CD14-positive monocyte (primary cell): ENCODE measurements around the gene RBMS3. TPM values are rescaled to one million over a fixed set of nuclear protein-coding genes. Genes with fewer than 3 reads are reported as not detected.

Source experiments
- DNase-seq, 3 donors: peaks; one replicate each; pipeline ENCODE4 v3.0.0-alpha.2; 2011 to 2022
- H2AFZ ChIP-seq: 2 replicates; pipeline ENCODE4 v1.6.0; 2012; ENCODE audit warnings: mild to moderate bottlenecking, low read depth, low read length, inconsistent platforms; ENCODE audit not compliant: insufficient read depth, poor library complexity, severe bottlenecking
- H3K27ac ChIP-seq, 2 donors: 1 replicate in 1 of 2; 2 replicates in 1 of 2; pipeline ENCODE4 v1.5.1; 2012 to 2013; ENCODE audit warnings: low read length in 2 of 2, control low read depth in 1 of 2, inconsistent platforms in 1 of 2, low read depth in 1 of 2, mild to moderate bottlenecking in 1 of 2
- H3K27me3 ChIP-seq, 2 donors: one replicate each; pipeline versions ENCODE4 v1.6.0 to v1.6.1; 2011 to 2013; ENCODE audit warnings: low read length in 2 of 2; ENCODE audit not compliant: control insufficient read depth in 2 of 2, insufficient read depth in 2 of 2
- H3K36me3 ChIP-seq, 2 donors: replicated peaks in 1 of 2; 1 replicate in 1 of 2; 2 replicates in 1 of 2; pipeline versions ENCODE4 v1.5.1 to v1.6.1; 2012 to 2013; ENCODE audit warnings: low read length in 2 of 2, control low read depth in 1 of 2, inconsistent platforms in 1 of 2, mild to moderate bottlenecking in 1 of 2; ENCODE audit not compliant: insufficient read depth in 2 of 2, control insufficient read depth in 1 of 2
- H3K4me1 ChIP-seq, 2 donors: 1 replicate in 1 of 2; 2 replicates in 1 of 2; pipeline versions ENCODE4 v1.5.1 to v1.6.1; 2012 to 2013; ENCODE audit warnings: low read length in 2 of 2, control low read depth in 1 of 2, inconsistent platforms in 1 of 2, mild to moderate bottlenecking in 1 of 2, moderate library complexity in 1 of 2; ENCODE audit not compliant: insufficient read depth in 2 of 2, control insufficient read depth in 1 of 2
- H3K4me2 ChIP-seq: replicated peaks from 2 replicates; pipeline ENCODE3; 2012; ENCODE audit warnings: low read length, moderate library complexity, mild to moderate bottlenecking; ENCODE audit not compliant: poor library complexity, severe bottlenecking; ENCODE audit errors: extremely low read depth
- H3K4me3 ChIP-seq, 3 experiments: fragments of 200-600 bp in 1 of 3; sonication (generic) in 1 of 3; replicated peaks in 1 of 3; 1 replicate in 2 of 3; 2 replicates in 1 of 3; pipeline ENCODE4 v1.5.1; 2011 to 2013; ENCODE audit warnings: low read length in 3 of 3, mild to moderate bottlenecking in 3 of 3, control low read depth in 2 of 3, low read depth in 2 of 3, inconsistent platforms in 1 of 3, moderate library complexity in 1 of 3
- H3K79me2 ChIP-seq: 2 replicates; pipeline ENCODE4 v1.6.0; 2012; ENCODE audit warnings: mild to moderate bottlenecking, control low read depth, inconsistent platforms, low read length, moderate library complexity; ENCODE audit not compliant: insufficient read depth
- H3K9ac ChIP-seq: 2 replicates; pipeline ENCODE4 v1.6.0; 2017; ENCODE audit warnings: low read length, mild to moderate bottlenecking; ENCODE audit not compliant: insufficient read depth, poor library complexity, severe bottlenecking
- H3K9me3 ChIP-seq, 2 donors: replicated peaks in 1 of 2; 1 replicate in 1 of 2; 2 replicates in 1 of 2; pipeline versions ENCODE4 v1.5.1 to v1.6.1; 2012 to 2013; ENCODE audit warnings: low read length in 2 of 2, control low read depth in 1 of 2; ENCODE audit not compliant: control insufficient read depth in 1 of 2, insufficient read depth in 1 of 2
- H4K20me1 ChIP-seq: 2 replicates; pipeline ENCODE4 v1.6.0; 2012; ENCODE audit warnings: mild to moderate bottlenecking, low read length, control low read depth, moderate library complexity; ENCODE audit not compliant: insufficient read depth
- H3K27ac Mint-ChIP-seq, 7 donors: one replicate each; pipeline ENCODE4 v1.8.0; 2020; ENCODE audit warnings: mild to moderate bottlenecking in 7 of 7, mixed read lengths in 7 of 7, moderate library complexity in 6 of 7, inconsistent platforms in 2 of 7
- H3K27me3 Mint-ChIP-seq, 3 donors: one replicate each; pipeline ENCODE4 v1.8.0; 2021 to 2022; ENCODE audit warnings: low read depth in 3 of 3, mild to moderate bottlenecking in 3 of 3, mixed read lengths in 3 of 3, moderate library complexity in 3 of 3, inconsistent platforms in 1 of 3
- H3K36me3 Mint-ChIP-seq, 2 donors: one replicate each; pipeline ENCODE4 v1.8.0; 2020; ENCODE audit warnings: mixed read lengths in 2 of 2, inconsistent platforms in 1 of 2, mild to moderate bottlenecking in 1 of 2
- H3K4me1 Mint-ChIP-seq: one replicate; pipeline ENCODE4 v1.8.0; 2020; ENCODE audit warnings: mild to moderate bottlenecking, mixed read lengths
- H3K4me3 Mint-ChIP-seq, 2 donors: one replicate each; pipeline ENCODE4 v1.8.0; 2020; ENCODE audit warnings: mild to moderate bottlenecking in 2 of 2, mixed read lengths in 2 of 2, moderate library complexity in 1 of 2
- H3K9me3 Mint-ChIP-seq, 7 donors: one replicate each; pipeline ENCODE4 v1.8.0; 2020 to 2022; ENCODE audit warnings: mixed read lengths in 7 of 7, mild to moderate bottlenecking in 6 of 7, moderate library complexity in 6 of 7, inconsistent platforms in 2 of 7
- CTCF ChIP-seq: fragments of 200-600 bp; IDR thresholded peaks from one replicate; pipeline ENCODE4 v1.8.0; 2022; ENCODE audit warnings: antibody characterized with exemption, mild to moderate bottlenecking
- WGBS: methylation state at CpG from one replicate; pipeline ENCODE4 v1.1.5; 2013; ENCODE audit warnings: missing lambda C conversion rate; ENCODE audit not compliant: insufficient coverage; 5-methylcytosine and 5-hydroxymethylcytosine counted together
- intact Hi-C, 2 donors: fragments of 100-400 bp; cut with micrococcal nuclease; formaldehyde crosslinking; loops; one replicate each; pipeline versions ENCODE4 v1.15.0 to v1.15.1; 2023
- polyA plus RNA-seq, 3 donors: library from polyadenylated mRNA; depleted of rRNA in 1 of 3; unstranded in 2 of 3; stranded (reverse) in 1 of 3; fragments of 300-500 nt in 2 of 3; fragments of >200 nt in 1 of 3; fragmentation: Illumina TruSeq in 2 of 3; gene quantifications; 1 replicate in 2 of 3; 2 replicates in 1 of 3; pipeline ENCODE4 v1.2.3, GENCODE V29; 2012 to 2021

RBMS3 gene
- polyA plus RNA-seq, 3 donors = not detected

- Mint-ChIP-seq H3K36me3 (no peaks in the 10 kb centered on the region), H3K27ac (no peak overlapping the region), H3K4me1 (no peaks in the 10 kb centered on the region), H3K27me3 (no peaks in the 10 kb centered on the region), H3K9me3 (peaks cover 0 to 5% (median 0%) of the 10 kb centered on the region in 7 donors), H3K4me3 (no peak overlapping the region)
- Histone ChIP-seq H3K9me3 (no peaks in the 10 kb centered on the region), H2AFZ (no peak overlapping the region), H3K36me3 (no peaks in the 10 kb centered on the region), H3K79me2 (no peaks in the 10 kb centered on the region), H3K27me3 (no peaks in the 10 kb centered on the region), H3K4me2 (no peak overlapping the region), H3K4me1 (no peaks in the 10 kb centered on the region), H3K9ac (no peak overlapping the region), H3K4me3 (no peak overlapping the region), H3K27ac (no peak overlapping the region), H4K20me1 (no peaks in the 10 kb centered on the region)
- intact Hi-C loops = no loop called here
- no peak for DNase-seq
- no peak for TF ChIP-seq CTCF
- WGBS = no CpG with 5 or more reads among the region's 2 CpGs
These were observed 145.7 kb downstream of the RBMS3 start for GRCh38 chr3:29426302-29427226.

- Mint-ChIP-seq H3K4me3 (no peak overlapping the region), H3K9me3 (peaks cover 0 to 5% (median 0%) of the 10 kb centered on the region in 7 donors), H3K4me1 (no peaks in the 10 kb centered on the region), H3K27me3 (peaks cover 0 to 1% (median 0%) of the 10 kb centered on the region in 3 donors), H3K36me3 (no peaks in the 10 kb centered on the region), H3K27ac (no peak overlapping the region)
- no peak overlapping the region for H3K4me3 ChIP-seq
- intact Hi-C loops = no loop called here
- no peaks in the 10 kb centered on the region for H3K4me1 ChIP-seq
- no peak overlapping the region for H3K9ac ChIP-seq
- no peaks in the 10 kb centered on the region for H3K36me3 ChIP-seq
- H3K79me2 ChIP-seq = no peaks in the 10 kb centered on the region
- no peak for DNase-seq
- TF ChIP-seq CTCF = no peak
- no peak overlapping the region for H3K27ac ChIP-seq
- no peak overlapping the region for H3K4me2 ChIP-seq
- H3K27me3 ChIP-seq = no peaks in the 10 kb centered on the region
- no peak overlapping the region for H2AFZ ChIP-seq
- no peaks in the 10 kb centered on the region for H3K9me3 ChIP-seq
- 90% methylated on average over 2 of the region's 7 CpGs for WGBS
- no peaks in the 10 kb centered on the region for H4K20me1 ChIP-seq
These were observed 146.6 kb downstream of the RBMS3 start for GRCh38 chr3:29427266-29428103.
